Astrocyte of the cerebellum (primary cell): ENCODE data around the gene DENND4A.
A peak's percentile ranks its signal among the peaks of the same experiment; 100 is the strongest.

Source experiments
- DNase-seq: peaks from one replicate; pipeline ENCODE4 v3.0.0-alpha.2; 2011; ENCODE audit warnings: low read depth
- H3K4me3 ChIP-seq: 2 replicates; pipeline ENCODE4 v1.5.1; 2011; ENCODE audit warnings: mild to moderate bottlenecking, low read depth, low read length, moderate library complexity
- CTCF ChIP-seq: IDR thresholded peaks from 2 replicates; pipeline ENCODE4 v1.5.1; 2012; ENCODE audit warnings: low read length, low read depth, moderate library complexity, mild to moderate bottlenecking; ENCODE audit errors: missing control alignments
- in situ Hi-C: cut with HindIII; loops from 2 replicates; pipeline ENCODE4 v1.10.0; 2017; ENCODE audit warnings: low sequenced_read_pairs

DENND4A gene

GRCh38 chr15:65806397-65806796, 14.3 kb upstream of the DENND4A start:
- no peak for TF ChIP-seq CTCF
- no peak for DNase-seq
- in situ Hi-C loops: no loop called here
- no peak overlapping the region for H3K4me3 ChIP-seq

GRCh38 chr15:65805019-65805745, 13.1 kb upstream of the DENND4A start:
- no peak for DNase-seq
- TF ChIP-seq CTCF: no peak
- H3K4me3 ChIP-seq: no peak overlapping the region
- in situ Hi-C loops: no loop called here

GRCh38 chr15:65804252-65804931, 12.3 kb upstream of the DENND4A start:
- no peak for DNase-seq

GRCh38 chr15:65801229-65801805, 9.2 kb upstream of the DENND4A start:
- in situ Hi-C loops: no loop called here
- DNase-seq: no peak
- H3K4me3 ChIP-seq: no peak overlapping the region
- TF ChIP-seq CTCF: no peak

More at GRCh38 chr15:65804252-65804931, 12.3 kb upstream of the DENND4A start:
- in situ Hi-C loops: no loop called here
- TF ChIP-seq CTCF: no peak
- no peak overlapping the region for H3K4me3 ChIP-seq

- no peak for TF ChIP-seq CTCF
- peak; percentile 48 for DNase-seq
- H3K4me3 ChIP-seq: no peak overlapping the region
- in situ Hi-C loops: no loop called here
Observed at GRCh38 chr15:65796610-65797078, 4.6 kb upstream of the DENND4A start.

GRCh38 chr15:65795663-65796216, 3.6 kb upstream of the DENND4A start:
- TF ChIP-seq CTCF: no peak
- DNase-seq: no peak
- H3K4me3 ChIP-seq: no peak overlapping the region
- in situ Hi-C loops: no loop called here
